PFSK-1 (cell line): ENCODE measurements around the gene NRROS.

Experiments
- POLR2AphosphoS5 ChIP-seq: IDR thresholded peaks from 2 replicates; pipeline ENCODE4 v1.6.1; 2012; ENCODE audit warnings: low read depth, mild to moderate bottlenecking, control low read depth, low read length, moderate library complexity
- SIN3A ChIP-seq: IDR thresholded peaks from 2 replicates; pipeline ENCODE4 v1.6.1; 2012; ENCODE audit warnings: mild to moderate bottlenecking, low read length, moderate library complexity, borderline replicate concordance; ENCODE audit not compliant: insufficient read depth

DNA sequence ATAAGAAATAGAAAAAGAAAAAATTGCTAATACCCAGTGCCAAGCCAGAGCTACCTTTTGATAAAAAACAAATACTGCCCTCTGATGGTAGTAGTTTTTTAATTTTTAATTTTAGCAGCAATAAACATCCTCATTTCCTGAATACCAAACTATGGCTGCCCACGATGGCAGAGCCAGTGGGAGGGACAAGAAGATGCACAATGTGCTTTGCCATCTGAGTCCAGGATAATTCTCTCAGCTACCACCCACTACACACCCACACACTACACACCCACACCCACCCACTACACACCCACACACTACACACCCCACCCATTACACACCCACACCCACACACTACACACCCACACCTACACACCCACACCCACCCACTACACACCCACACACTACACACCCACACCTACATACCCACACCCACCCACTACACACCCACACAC lies 54.7 kb downstream of the NRROS start:
- TF ChIP-seq POLR2AphosphoS5 (no peak), SIN3A (no peak)
